Measurements from ENCODE around the gene TRMT2A. TPM values are rescaled to one million over a fixed set of nuclear protein-coding genes. Genes with fewer than 3 reads are reported as not detected.
"Not testable (repeated sequence)": the region's sequence is repeated elsewhere in the genome, so short reads cannot be mapped to it uniquely, and the experiment has no call there.

TRMT2A gene
- total RNA-seq: 21.9 TPM
- long read RNA-seq, transcript TRMT2A-202 (13 exons, 2,928 nt): minor isoform, 5 of 60 reads
- long read RNA-seq, transcript TRMT2A-201 (12 exons, 2,964 nt): major isoform, 27 of 60 reads
- long read RNA-seq, partial matches to known transcripts: 5 of 60 reads
- long read RNA-seq, other reads (novel, unspliced or antisense): 21 of 60 reads

GRCh38 chr22:20116951-20117632 lies at the start of gene TRMT2A:
Gene TRMT2A (minus strand): TSS chr22:20117226. CDS start chr22:20116906, 320 bp downstream.
- intact Hi-C loops (cut with DNase I): loop anchor here (10.0 kb wide), 1 partner anchor 142 kb away; no protein-coding TSS in a partner anchor
- DNase-seq: peak; percentile 99
- peak; percentile 95 for ATAC-seq (ENCODE audit: poor library complexity)

GRCh38 chr22:20166703-20167102 lies 49.7 kb upstream of the TRMT2A start:
- ATAC-seq (ENCODE audit: poor library complexity) (no peak), DNase-seq (no peak)
- intact Hi-C loops (cut with DNase I): no loop called here

- intact Hi-C loops (cut with DNase I): no loop called here
- DNase-seq: no peak
- no peak for ATAC-seq (ENCODE audit: poor library complexity)
These were observed 48.9 kb upstream of the TRMT2A start for GRCh38 chr22:20165913-20166312.

GRCh38 chr22:20165421-20165820 lies 48.4 kb upstream of the TRMT2A start:
- DNase-seq (no peak), ATAC-seq (ENCODE audit: poor library complexity) (no peak)
- intact Hi-C loops (cut with DNase I): no loop called here

- ATAC-seq (ENCODE audit: poor library complexity) (no peak), DNase-seq (no peak)
- intact Hi-C loops (cut with DNase I): no loop called here
These were observed 47.8 kb upstream of the TRMT2A start for GRCh38 chr22:20164863-20165262.

GRCh38 chr22:20160041-20160440 lies 43.0 kb upstream of the TRMT2A start:
- ATAC-seq (ENCODE audit: poor library complexity): no peak
- no peak for DNase-seq
- intact Hi-C loops (cut with DNase I): no loop called here

GRCh38 chr22:20159531-20159930 lies 42.5 kb upstream of the TRMT2A start:
- not testable (repeated sequence) for ATAC-seq (ENCODE audit: poor library complexity); DNase-seq
- intact Hi-C loops (cut with DNase I): loop anchor here (5.0 kb wide), 1 partner anchor 108 kb away; the partner anchor contains the start of gene RTN4R

- no peak for DNase-seq
- ATAC-seq (ENCODE audit: poor library complexity): no peak
- intact Hi-C loops (cut with DNase I): loop anchor here (5.0 kb wide), 1 partner anchor 108 kb away; the partner anchor contains the start of gene RTN4R
These were observed 42.0 kb upstream of the TRMT2A start for GRCh38 chr22:20159076-20159475.

GRCh38 chr22:20158391-20159036 lies 41.5 kb upstream of the TRMT2A start:
- intact Hi-C loops (cut with DNase I): loop anchor here (5.0 kb wide), 1 partner anchor 109 kb away; the partner anchor contains the start of gene RTN4R
- DNase-seq: no peak
- ATAC-seq (ENCODE audit: poor library complexity): no peak

- no peak for DNase-seq
- ATAC-seq (ENCODE audit: poor library complexity): no peak
- intact Hi-C loops (cut with DNase I): loop anchor here (1.0 to 5.0 kb wide), 2 partner anchors 110 to 128 kb away; partner anchors contain the start of gene RTN4R
These were observed 40.6 kb upstream of the TRMT2A start for GRCh38 chr22:20157430-20158183.

GRCh38 chr22:20156611-20157429 lies 39.8 kb upstream of the TRMT2A start:
- intact Hi-C loops (cut with DNase I): loop anchor here (1.0 to 5.0 kb wide), 2 partner anchors 110 to 128 kb away; partner anchors contain the start of gene RTN4R
- ATAC-seq (ENCODE audit: poor library complexity) (peak; percentile 90), DNase-seq (peak; percentile 89)

- no peak for DNase-seq
- no peak for ATAC-seq (ENCODE audit: poor library complexity)
These were observed 39.0 kb upstream of the TRMT2A start for GRCh38 chr22:20156042-20156389.

GRCh38 chr22:20155330-20156041 lies 38.5 kb upstream of the TRMT2A start:
- peak; percentile 21 for ATAC-seq (ENCODE audit: poor library complexity)
- intact Hi-C loops (cut with DNase I): loop anchor here (5.0 kb wide), 1 partner anchor 112 kb away; the partner anchor contains the start of gene RTN4R
- DNase-seq: peak; percentile 71

More at GRCh38 chr22:20156042-20156389, 39.0 kb upstream of the TRMT2A start:
- intact Hi-C loops (cut with DNase I): loop anchor here (5.0 kb wide), 1 partner anchor 111 kb away; the partner anchor contains the start of gene RTN4R

- intact Hi-C loops (cut with DNase I): loop anchor here (5.0 kb wide), 1 partner anchor 113 kb away; the partner anchor contains the start of gene RTN4R
- DNase-seq (no peak), ATAC-seq (ENCODE audit: poor library complexity) (no peak)
These were observed 37.7 kb upstream of the TRMT2A start for GRCh38 chr22:20154602-20155187.

- intact Hi-C loops (cut with DNase I): no loop called here
- DNase-seq: no peak
- ATAC-seq (ENCODE audit: poor library complexity): no peak
These were observed 36.9 kb upstream of the TRMT2A start for GRCh38 chr22:20153945-20154344.

GRCh38 chr22:20152464-20152890 lies 35.5 kb upstream of the TRMT2A start:
- no peak for ATAC-seq (ENCODE audit: poor library complexity)
- intact Hi-C loops (cut with DNase I): no loop called here

GRCh38 chr22:20151276-20151588 lies 34.2 kb upstream of the TRMT2A start:
- DNase-seq: no peak
- no peak for ATAC-seq (ENCODE audit: poor library complexity)
- intact Hi-C loops (cut with DNase I): no loop called here

More at GRCh38 chr22:20152464-20152890, 35.5 kb upstream of the TRMT2A start:
- DNase-seq: no peak

Data from Right ventricle myocardium superior (tissue), 1 donor.